Measurements from ENCODE around the gene KDM5B.

Gene KDM5B

GRCh38 chr1:202710070-202711045, 97.9 kb downstream of the KDM5B start, which contains the start of gene SYT2:
Gene SYT2 (minus strand): TSS chr1:202710454. CDS start chr1:202605772, 104,682 bp downstream.
- FAIRE-seq: no peak

- FAIRE-seq: no peak
These were observed 98.8 kb downstream of the KDM5B start for GRCh38 chr1:202709276-202710041.

- FAIRE-seq: no peak
These were observed 99.6 kb downstream of the KDM5B start for GRCh38 chr1:202708456-202709275.

GRCh38 chr1:202706851-202707250, 101.4 kb downstream of the KDM5B start:
- no peak for FAIRE-seq

GRCh38 chr1:202704601-202705000, 103.6 kb downstream of the KDM5B start:
- FAIRE-seq: no peak

GRCh38 chr1:202703191-202703590, 105.0 kb downstream of the KDM5B start:
- FAIRE-seq: no peak

- FAIRE-seq: no peak
These were observed 106.1 kb downstream of the KDM5B start for GRCh38 chr1:202702088-202702487.

GRCh38 chr1:202701200-202701599, 107.0 kb downstream of the KDM5B start:
- FAIRE-seq: no peak

GRCh38 chr1:202700061-202700460, 108.2 kb downstream of the KDM5B start:
- no peak for FAIRE-seq

GRCh38 chr1:202698276-202698675, 109.9 kb downstream of the KDM5B start:
- FAIRE-seq: no peak

GRCh38 chr1:202697038-202697437, 111.2 kb downstream of the KDM5B start:
- FAIRE-seq: no peak

GRCh38 chr1:202694314-202694713, 113.9 kb downstream of the KDM5B start:
- FAIRE-seq: no peak

GRCh38 chr1:202692959-202693555, 115.2 kb downstream of the KDM5B start:
- no peak for FAIRE-seq

GRCh38 chr1:202691816-202692215, 116.4 kb downstream of the KDM5B start:
- no peak for FAIRE-seq

- no peak for FAIRE-seq
These were observed 118.5 kb downstream of the KDM5B start for GRCh38 chr1:202689493-202690342.

GRCh38 chr1:202689082-202689481, 119.1 kb downstream of the KDM5B start:
- FAIRE-seq: no peak

- FAIRE-seq: no peak
These were observed 119.8 kb downstream of the KDM5B start for GRCh38 chr1:202688401-202688800.

GRCh38 chr1:202687798-202688197, 120.4 kb downstream of the KDM5B start:
- no peak for FAIRE-seq

- no peak for FAIRE-seq
These were observed 120.9 kb downstream of the KDM5B start for GRCh38 chr1:202687370-202687769.

- FAIRE-seq: no peak
These were observed 122.6 kb downstream of the KDM5B start for GRCh38 chr1:202685641-202686040.

GRCh38 chr1:202684716-202685115, 123.5 kb downstream of the KDM5B start:
- FAIRE-seq: no peak

All from A204.1 (cell line).